ENCODE data around the gene AVEN. TPM values are rescaled to one million over a fixed set of nuclear protein-coding genes. Genes with fewer than 3 reads are reported as not detected.

AVEN gene
- total RNA-seq, 3 donors from 2014 or later (not counting 1 experiment from before 2014, with no cell fraction given): 9.8 to 11.8 (median 9.9) TPM

- no peaks in the 10 kb centered on the region for H3K9me3 Mint-ChIP-seq
- no peaks in the 10 kb centered on the region for H3K4me1 ChIP-seq (ENCODE audit: control insufficient read depth, insufficient read depth, low read length)
- H3K4me1 Mint-ChIP-seq: peaks cover 0 to 11% of the 10 kb centered on the region in 2 donors
- H3K36me3 Mint-ChIP-seq: no peaks in the 10 kb centered on the region
- H3K27ac ChIP-seq (ENCODE audit: low read length): no peak overlapping the region
- H3K27ac Mint-ChIP-seq: no peak overlapping the region
- H3K27me3 ChIP-seq (ENCODE audit: control insufficient read depth, insufficient read depth, low read length): no peaks in the 10 kb centered on the region
- DNase-seq: no peak
- H3K27me3 Mint-ChIP-seq (ENCODE audit: low read depth in 2 of 2): no peaks in the 10 kb centered on the region
- TF ChIP-seq CTCF (IDR thresholded peaks at IDR 0.05): no peak
- intact Hi-C loops (cut with micrococcal nuclease): no loop called here
- no peak for ATAC-seq
- no peaks in the 10 kb centered on the region for H3K36me3 ChIP-seq (ENCODE audit: control insufficient read depth, insufficient read depth, low read length)
- no peak overlapping the region for H3K4me3 ChIP-seq (ENCODE audit: low read length)
- H3K4me3 Mint-ChIP-seq: no peak overlapping the region
- WGBS (ENCODE audit: insufficient coverage): no CpG with 5 or more reads among the region's 1 CpG
- H3K9me3 ChIP-seq (ENCODE audit: control insufficient read depth, insufficient read depth, low read length): no peaks in the 10 kb centered on the region
Measured at GRCh38 chr15:33923446-33923845, 115.6 kb downstream of the AVEN start.

GRCh38 chr15:33915571-33916407 lies 123.2 kb downstream of the AVEN start:
- H3K27ac ChIP-seq (ENCODE audit: low read length): no peak overlapping the region
- H3K27ac Mint-ChIP-seq: no peak overlapping the region
- no peaks in the 10 kb centered on the region for H3K9me3 ChIP-seq (ENCODE audit: control insufficient read depth, insufficient read depth, low read length)
- H3K9me3 Mint-ChIP-seq: no peaks in the 10 kb centered on the region
- no peaks in the 10 kb centered on the region for H3K4me1 ChIP-seq (ENCODE audit: control insufficient read depth, insufficient read depth, low read length)
- no peak for ATAC-seq
- no peak for TF ChIP-seq CTCF (IDR thresholded peaks at IDR 0.05)
- peaks cover 0 to 8% of the 10 kb centered on the region in 2 donors for H3K4me1 Mint-ChIP-seq
- no peak overlapping the region for H3K4me3 Mint-ChIP-seq
- H3K36me3 Mint-ChIP-seq: no peaks in the 10 kb centered on the region
- DNase-seq: no peak
- H3K27me3 ChIP-seq (ENCODE audit: control insufficient read depth, insufficient read depth, low read length): no peaks in the 10 kb centered on the region
- intact Hi-C loops (cut with micrococcal nuclease): no loop called here
- WGBS (ENCODE audit: insufficient coverage): 92% methylated on average over 10 of the region's 11 CpGs
- H3K27me3 Mint-ChIP-seq (ENCODE audit: low read depth in 2 of 2): no peaks in the 10 kb centered on the region
- no peak overlapping the region for H3K4me3 ChIP-seq (ENCODE audit: low read length)
- no peaks in the 10 kb centered on the region for H3K36me3 ChIP-seq (ENCODE audit: control insufficient read depth, insufficient read depth, low read length)

GRCh38 chr15:33913459-33913858 lies 125.5 kb downstream of the AVEN start:
- H3K27ac Mint-ChIP-seq: no peak overlapping the region
- 100% methylated on average over 1 of the region's 1 CpG for WGBS (ENCODE audit: insufficient coverage)

More at GRCh38 chr15:33913459-33913858, 125.5 kb downstream of the AVEN start:
- no peaks in the 10 kb centered on the region for H3K27me3 ChIP-seq (ENCODE audit: control insufficient read depth, insufficient read depth, low read length)
- no peak overlapping the region for H3K4me3 ChIP-seq (ENCODE audit: low read length)
- Mint-ChIP-seq H3K4me3 (no peak overlapping the region), H3K36me3 (no peaks in the 10 kb centered on the region), H3K27me3 (ENCODE audit: low read depth in 2 of 2) (no peaks in the 10 kb centered on the region), H3K4me1 (peaks cover 9 to 17% of the 10 kb centered on the region in 2 donors), H3K9me3 (no peaks in the 10 kb centered on the region)
- no peaks in the 10 kb centered on the region for H3K9me3 ChIP-seq (ENCODE audit: control insufficient read depth, insufficient read depth, low read length)
- H3K36me3 ChIP-seq (ENCODE audit: control insufficient read depth, insufficient read depth, low read length): no peaks in the 10 kb centered on the region
- intact Hi-C loops (cut with micrococcal nuclease): no loop called here
- TF ChIP-seq CTCF (IDR thresholded peaks at IDR 0.05): no peak
- ATAC-seq (no peak), DNase-seq (no peak)
- no peaks in the 10 kb centered on the region for H3K4me1 ChIP-seq (ENCODE audit: control insufficient read depth, insufficient read depth, low read length)
- H3K27ac ChIP-seq (ENCODE audit: low read length): no peak overlapping the region

Measured in natural killer cell (primary cell).